ENCODE measurements around the gene RFX2. TPM values are rescaled to one million over a fixed set of nuclear protein-coding genes. Genes with fewer than 3 reads are reported as not detected.

The RFX2 gene
- total RNA-seq, 2 experiments from 2014 or later: 4.7 to 6.0 TPM

DNA sequence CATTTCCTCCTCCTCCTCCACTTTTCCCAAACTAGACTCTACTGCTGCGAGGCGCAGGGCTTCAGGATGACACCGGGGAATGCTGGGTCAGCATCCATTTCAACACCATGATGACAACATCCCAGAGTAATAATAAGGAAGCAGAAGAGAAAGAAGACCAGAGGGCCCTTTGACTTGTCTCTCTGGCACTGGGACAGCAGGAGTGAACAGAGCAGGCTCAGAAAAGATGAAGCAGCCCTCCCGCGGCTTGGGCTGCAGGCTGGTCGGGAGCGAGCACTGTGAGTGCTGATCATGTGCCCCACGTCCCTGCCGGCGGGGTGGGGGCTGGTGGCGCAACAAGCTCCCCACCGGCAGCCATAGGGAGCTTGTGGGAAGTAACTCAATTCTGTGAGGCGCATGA is 162.9 kb downstream of the RFX2 start:
- Mint-ChIP-seq H3K36me3 (ENCODE audit: low read depth) (peaks cover 22% of the 10 kb centered on the region), H3K27ac (peak overlapping the region; percentile 71), H3K4me3 (no peak overlapping the region), H3K4me1 (ENCODE audit: low read depth) (peaks cover 84% of the 10 kb centered on the region), H3K9me3 (no peaks in the 10 kb centered on the region), H3K27me3 (ENCODE audit: low read depth) (no peaks in the 10 kb centered on the region)
- intact Hi-C loops (cut with micrococcal nuclease): no loop called here
- CTCF ChIA-PET: interaction anchor here (0.8 to 1.3 kb wide), 3 partner anchors 10 to 75 kb away, joined by 3 to 5 read pairs (median 4); no protein-coding TSS in a partner anchor
- no peak for DNase-seq

DNA sequence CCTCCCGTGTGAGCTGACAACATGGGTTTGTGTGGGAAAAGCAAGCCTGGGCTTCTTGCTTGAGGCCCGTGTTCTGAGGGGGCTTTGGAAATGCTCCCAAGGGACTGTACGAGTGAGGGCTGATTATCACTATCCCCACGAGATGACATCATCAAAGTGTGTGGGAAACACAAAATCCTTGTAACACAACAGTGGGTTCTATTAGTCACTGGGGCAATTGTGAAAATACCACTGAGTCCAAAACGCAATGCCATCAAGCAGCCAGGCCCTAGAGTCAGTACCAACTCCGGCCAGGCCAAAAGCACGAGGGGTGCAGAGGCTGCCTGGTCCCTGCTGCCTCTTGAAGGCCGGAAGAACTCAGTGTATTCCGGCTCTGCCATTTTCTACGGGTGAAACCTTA is 166.7 kb downstream of the RFX2 start:
- H3K27ac Mint-ChIP-seq: no peak overlapping the region
- H3K27me3 Mint-ChIP-seq (ENCODE audit: low read depth): no peaks in the 10 kb centered on the region
- intact Hi-C loops (cut with micrococcal nuclease): no loop called here
- H3K4me3 Mint-ChIP-seq: no peak overlapping the region
- peaks cover 10% of the 10 kb centered on the region for H3K36me3 Mint-ChIP-seq (ENCODE audit: low read depth)
- peaks cover 46% of the 10 kb centered on the region for H3K4me1 Mint-ChIP-seq (ENCODE audit: low read depth)
- CTCF ChIA-PET: no interaction called here
- DNase-seq: no peak
- H3K9me3 Mint-ChIP-seq: no peaks in the 10 kb centered on the region

Other genes starting within 250 kb of the RFX2 start
- gene FUT5, start 240.0 kb downstream of the RFX2 start, total RNA-seq: under 1 TPM; 0.19 to 0.30 TPM
- 100 to 1,000 TPM; 226 to 228 TPM for gene NDUFA11, start 206.7 kb downstream of the RFX2 start, total RNA-seq
- 1 to 10 TPM; 1.5 to 2.0 TPM for gene VMAC, start 205.6 kb downstream of the RFX2 start, total RNA-seq
- 1 to 10 TPM; 2.1 to 2.8 TPM for gene CAPS, start 196.2 kb downstream of the RFX2 start, total RNA-seq
- 10 to 100 TPM; 77.9 to 80.5 TPM for gene RANBP3, start 132.4 kb downstream of the RFX2 start, total RNA-seq
- not detected for gene ACSBG2, start 25.2 kb upstream of the RFX2 start, total RNA-seq
- gene MLLT1, start 169.5 kb upstream of the RFX2 start, total RNA-seq: 10 to 100 TPM; 30.6 to 31.3 TPM
- gene ACER1, start 223.1 kb upstream of the RFX2 start, total RNA-seq: not detected